Erythroblast (primary cell): Measurements from ENCODE around the gene ZSCAN25.

Experiments
- DNase-seq, 2 experiments: peaks; one replicate each; lab custom pipeline; 2025; lab: John Stamatoyannopoulos, UW
- GATA1 ChIP-seq: IDR thresholded peaks from 2 replicates; pipeline ENCODE4 v1.6.1; 2011; ENCODE audit warnings: low read depth, mild to moderate bottlenecking, control low read depth, low read length, moderate library complexity
- POLR2A ChIP-seq: IDR thresholded peaks from 2 replicates; pipeline ENCODE4 v1.6.1; 2011; ENCODE audit warnings: mild to moderate bottlenecking, low read length

ZSCAN25 gene

DNA sequence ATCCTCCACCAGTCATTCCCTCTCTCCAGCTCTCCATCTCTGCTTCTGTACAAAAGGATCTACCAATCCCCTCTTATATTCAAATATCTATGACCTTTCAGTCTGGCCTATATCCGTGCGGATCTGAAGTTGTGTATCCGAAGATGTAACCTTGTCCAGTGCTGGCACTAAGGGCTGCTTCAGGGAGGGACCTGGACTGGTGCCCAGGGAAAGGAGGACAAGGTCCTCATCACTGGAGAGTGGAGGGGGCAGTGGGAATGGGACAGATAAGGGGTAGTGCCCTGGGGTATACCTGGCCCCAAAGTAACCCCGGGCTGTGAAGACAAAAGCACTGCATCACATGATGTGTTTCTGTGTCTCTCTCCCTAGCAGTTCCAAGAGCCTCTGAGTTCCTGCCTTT lies 16.9 kb upstream of the ZSCAN25 start:
- no peak for TF ChIP-seq GATA1
- TF ChIP-seq POLR2A: no peak
- no peak for DNase-seq

DNA sequence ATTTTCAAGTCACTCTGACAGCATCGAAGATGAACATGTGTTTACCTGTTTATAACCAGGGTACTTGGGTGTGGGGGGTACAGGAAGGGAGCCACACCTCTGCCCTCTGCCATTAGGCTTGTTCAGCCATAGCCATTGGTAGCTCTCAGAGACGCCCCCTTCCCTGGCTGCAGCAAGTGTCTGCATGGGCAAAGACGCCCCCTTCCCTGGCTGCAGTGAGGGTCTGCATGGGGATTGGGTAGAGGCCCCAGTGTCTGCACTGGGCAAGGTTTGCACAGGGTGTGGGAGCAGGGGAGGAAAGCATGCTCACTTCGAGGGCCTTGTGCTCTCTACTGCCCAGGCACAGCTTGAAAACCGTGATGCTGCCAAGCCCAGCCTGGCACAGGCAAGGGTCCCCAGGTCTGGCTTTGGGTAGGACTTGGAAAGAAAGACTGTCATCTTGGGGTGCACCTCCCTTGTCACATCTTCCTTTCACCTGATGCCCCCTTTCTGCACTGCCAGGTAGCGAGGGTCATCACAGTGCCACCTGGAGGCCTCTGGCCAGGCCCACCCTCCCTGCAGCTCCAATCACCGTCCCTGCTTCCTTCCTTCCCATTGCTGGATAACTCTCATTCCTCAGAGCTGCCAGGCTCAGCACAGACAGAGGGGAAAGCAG lies 15.0 kb upstream of the ZSCAN25 start:
- no peak for DNase-seq
- no peak for TF ChIP-seq GATA1
- no peak for TF ChIP-seq POLR2A

DNA sequence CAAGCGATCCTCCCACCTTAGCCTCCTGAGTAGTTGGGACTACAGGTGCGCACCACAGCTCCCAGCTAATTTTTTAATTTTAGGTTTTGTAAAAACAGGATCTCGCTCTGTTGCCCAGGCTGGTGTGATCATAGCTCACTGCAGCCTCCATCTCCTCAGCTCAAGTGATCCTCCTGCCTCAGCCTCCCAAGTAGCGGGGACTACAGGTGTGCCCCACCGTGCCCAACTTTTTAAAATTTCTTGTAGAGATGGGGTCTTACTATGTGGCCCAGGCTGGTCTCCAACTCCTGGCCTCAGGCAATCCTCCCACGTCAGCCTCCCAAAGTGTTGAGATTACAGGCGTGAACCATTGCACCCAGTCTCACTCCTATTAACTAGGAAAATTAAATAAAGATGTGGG lies 11.2 kb upstream of the ZSCAN25 start:
- DNase-seq: no peak
- TF ChIP-seq GATA1: no peak
- no peak for TF ChIP-seq POLR2A

DNA sequence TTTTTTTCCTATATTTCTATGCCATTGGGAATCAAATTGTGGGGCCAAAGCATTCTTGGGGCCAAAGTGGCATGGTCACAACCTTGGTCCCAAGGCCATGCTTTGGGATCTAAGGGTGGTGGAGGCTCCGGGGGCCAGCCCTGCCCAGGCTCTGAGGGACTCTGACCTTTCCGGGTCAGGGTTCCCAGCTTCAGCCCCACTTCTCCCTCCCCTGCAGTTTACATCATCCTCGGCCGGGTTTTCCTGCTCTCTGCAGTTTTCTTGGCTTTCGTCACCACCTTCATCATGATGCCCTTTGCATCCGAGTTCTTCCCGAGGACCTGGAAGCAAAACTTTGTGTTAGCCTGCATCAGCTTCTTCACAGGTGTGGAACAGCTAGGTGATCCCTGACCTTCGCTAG lies 10.2 kb upstream of the ZSCAN25 start:
- no peak for DNase-seq
- TF ChIP-seq GATA1: no peak
- no peak for TF ChIP-seq POLR2A

DNA sequence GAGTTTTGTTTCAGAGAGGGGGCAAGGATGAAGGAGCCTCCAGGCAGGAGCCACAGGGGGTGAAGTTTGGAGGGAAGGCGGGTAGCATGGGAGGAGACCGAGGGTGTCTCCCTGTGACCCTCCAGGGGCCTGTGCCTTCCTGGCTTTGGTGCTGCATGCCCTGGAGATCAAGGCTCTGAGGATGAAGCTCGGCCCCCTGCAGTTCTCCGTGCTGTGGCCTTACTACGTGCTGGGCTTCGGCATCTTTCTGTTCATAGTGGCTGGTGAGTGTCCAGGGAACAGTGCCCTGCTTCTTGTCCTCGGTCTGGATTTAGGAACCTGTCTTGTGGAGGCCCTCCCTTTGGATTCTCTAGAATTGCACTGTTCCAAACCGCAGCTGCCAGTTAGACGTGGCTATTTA lies 9.2 kb upstream of the ZSCAN25 start:
- DNase-seq: no peak
- TF ChIP-seq GATA1 (no peak), POLR2A (no peak)

DNA sequence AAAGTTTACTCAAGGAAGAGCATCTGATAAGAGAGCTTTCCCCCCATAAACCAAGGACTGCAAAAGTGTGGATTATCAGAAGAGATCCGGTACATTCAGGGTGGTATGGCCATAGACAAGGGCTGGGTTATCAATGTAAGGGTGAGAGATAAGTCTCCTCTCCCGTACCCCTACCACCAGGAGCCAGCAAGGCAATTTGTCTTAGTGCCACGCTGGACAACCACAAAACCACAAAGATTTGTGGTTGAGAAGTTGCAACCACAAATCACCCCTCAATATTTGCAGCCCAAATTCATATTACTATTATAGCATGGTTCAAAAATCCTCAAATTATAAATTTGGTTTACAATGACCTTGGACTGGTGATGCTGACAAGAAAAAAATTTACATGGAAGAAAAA lies 2.3 kb upstream of the ZSCAN25 start:
- no peak for TF ChIP-seq POLR2A
- TF ChIP-seq GATA1: no peak
- no peak for DNase-seq

DNA sequence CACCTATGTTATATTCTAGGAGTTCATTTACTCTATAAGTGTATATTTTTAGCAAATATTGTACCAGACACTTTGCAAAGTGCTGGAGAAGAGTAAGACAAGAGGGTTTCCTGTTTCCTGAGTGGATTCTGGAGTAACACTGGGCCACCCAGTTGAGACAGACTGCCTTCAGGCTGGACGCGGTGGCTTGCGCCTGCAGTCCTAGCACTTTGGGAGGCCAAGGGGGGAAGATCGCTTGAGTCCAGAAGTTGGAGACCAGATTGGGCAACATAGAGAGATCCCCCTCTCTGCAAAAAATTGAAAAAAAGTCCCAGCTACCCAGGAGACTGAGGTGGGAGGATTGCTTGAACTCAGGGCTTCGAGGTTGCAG lies 772 bp upstream of the ZSCAN25 start:
- TF ChIP-seq GATA1 (no peak), POLR2A (no peak)
- DNase-seq: no peak

DNA sequence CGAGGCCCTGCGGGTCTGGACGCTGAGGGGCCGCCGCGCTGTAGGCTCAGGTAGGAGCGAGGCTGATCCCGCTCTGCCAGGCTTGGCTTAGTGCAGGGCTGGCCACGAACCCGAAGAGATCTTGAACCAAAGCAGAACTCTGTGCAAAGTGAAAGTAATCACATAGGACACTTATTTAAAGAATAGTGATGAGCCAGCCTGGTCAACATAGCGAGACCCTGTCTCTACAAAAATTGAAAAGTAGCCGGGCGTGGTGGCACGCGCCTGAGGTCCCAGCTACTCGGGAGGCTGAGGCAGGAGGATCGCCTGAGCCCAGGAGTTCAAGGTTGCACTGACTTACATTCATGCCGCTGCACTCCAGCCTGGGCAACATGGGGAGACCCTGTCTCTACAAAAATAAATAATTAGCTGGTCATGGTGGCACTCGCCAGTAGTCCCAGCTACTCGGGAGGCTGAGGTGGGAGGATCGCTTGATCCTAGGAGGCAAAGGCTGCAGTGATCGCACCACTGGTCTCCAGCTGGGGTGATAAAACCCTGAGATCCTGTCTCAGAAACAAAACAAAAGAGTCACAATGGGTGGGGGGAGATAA lies 541 bp downstream of the ZSCAN25 start:
- TF ChIP-seq GATA1 (no peak), POLR2A (no peak)
- no peak for DNase-seq

DNA sequence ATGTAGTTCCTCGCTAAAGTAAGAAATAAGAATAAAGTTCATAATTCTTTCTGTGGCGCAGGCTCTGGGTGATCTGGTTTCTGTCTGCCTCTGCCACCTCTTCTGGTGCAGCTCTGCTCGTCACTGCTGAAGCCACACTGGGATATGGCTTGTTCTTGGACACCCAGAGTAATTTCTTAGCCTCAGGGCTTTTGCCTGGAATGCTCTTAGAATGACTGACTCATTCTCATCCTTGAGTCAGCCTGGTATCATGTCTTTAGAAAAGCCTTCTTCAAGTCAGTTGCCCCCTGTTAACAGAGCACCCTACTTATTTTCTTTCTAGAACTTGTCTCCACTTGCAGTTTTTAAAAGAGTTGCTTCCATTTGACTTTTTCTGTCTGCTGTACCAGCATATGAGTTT lies 2.0 kb downstream of the ZSCAN25 start:
- DNase-seq: no peak

DNA sequence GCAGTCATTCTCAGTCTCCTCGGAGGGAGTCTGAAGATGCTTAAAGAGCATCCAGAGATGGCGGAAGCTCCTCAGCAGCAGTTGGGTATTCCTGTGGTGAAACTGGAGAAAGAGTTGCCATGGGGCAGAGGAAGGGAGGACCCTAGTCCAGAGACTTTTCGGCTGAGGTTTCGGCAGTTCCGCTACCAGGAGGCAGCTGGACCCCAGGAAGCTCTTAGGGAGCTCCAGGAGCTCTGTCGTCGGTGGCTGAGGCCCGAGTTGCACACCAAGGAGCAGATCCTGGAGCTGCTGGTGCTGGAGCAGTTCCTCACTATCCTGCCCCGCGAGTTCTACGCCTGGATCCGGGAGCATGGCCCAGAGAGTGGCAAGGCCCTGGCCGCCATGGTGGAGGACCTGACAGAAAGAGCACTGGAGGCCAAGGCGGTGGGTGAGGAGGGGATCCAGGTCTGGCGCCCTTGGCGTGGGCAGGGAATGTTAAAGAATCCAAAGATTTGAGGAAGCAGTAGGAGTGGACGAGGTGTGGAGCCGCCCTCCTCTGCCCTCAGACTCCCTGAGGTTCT lies 2.9 kb downstream of the ZSCAN25 start:
- no peak for DNase-seq
- TF ChIP-seq POLR2A (no peak), GATA1 (no peak)

More for the DNA sequence above, 2.0 kb downstream of the ZSCAN25 start:
- TF ChIP-seq GATA1: no peak
- TF ChIP-seq POLR2A: no peak

DNA sequence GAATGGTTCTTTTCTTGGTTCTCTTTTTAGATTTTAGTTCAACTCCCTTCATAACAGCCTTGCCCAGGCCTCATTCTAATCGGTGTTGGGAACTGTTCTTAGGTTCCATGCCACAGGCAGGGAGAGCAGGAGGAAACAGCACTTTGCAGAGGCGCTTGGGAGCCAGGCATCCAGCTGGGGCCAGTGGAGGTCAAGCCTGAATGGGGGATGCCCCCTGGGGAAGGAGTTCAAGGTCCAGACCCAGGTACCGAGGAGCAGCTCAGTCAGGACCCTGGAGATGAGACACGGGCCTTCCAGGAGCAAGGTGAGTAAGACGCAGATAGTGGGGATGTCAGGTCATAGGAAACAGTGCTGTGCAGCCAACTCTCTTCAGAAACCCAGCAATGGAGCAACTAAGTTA lies 4.5 kb downstream of the ZSCAN25 start:
- no peak for TF ChIP-seq GATA1
- no peak for TF ChIP-seq POLR2A

DNA sequence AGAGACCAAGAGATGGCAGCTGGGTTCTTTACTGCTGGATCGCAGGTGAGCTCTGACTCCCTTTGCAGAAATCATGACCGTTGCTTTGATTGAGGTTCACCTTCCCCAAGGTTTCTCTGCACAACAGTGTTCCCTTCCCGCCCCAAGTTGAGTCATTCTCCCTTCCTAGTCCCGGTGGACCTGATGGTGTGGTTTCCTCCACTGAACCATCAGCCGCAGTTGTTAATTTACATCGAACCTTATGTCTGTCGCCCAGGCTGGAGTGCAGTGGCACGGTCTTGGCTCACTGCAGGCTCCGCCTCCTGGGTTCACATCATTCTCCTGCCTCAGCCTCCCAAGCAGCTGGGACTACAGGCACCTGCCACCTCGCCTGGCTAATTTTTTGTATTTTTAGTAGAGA lies 5.8 kb downstream of the ZSCAN25 start:
- TF ChIP-seq POLR2A: no peak
- TF ChIP-seq GATA1: no peak
- DNase-seq: no peak

More for the DNA sequence above, 4.5 kb downstream of the ZSCAN25 start:
- no peak for DNase-seq

DNA sequence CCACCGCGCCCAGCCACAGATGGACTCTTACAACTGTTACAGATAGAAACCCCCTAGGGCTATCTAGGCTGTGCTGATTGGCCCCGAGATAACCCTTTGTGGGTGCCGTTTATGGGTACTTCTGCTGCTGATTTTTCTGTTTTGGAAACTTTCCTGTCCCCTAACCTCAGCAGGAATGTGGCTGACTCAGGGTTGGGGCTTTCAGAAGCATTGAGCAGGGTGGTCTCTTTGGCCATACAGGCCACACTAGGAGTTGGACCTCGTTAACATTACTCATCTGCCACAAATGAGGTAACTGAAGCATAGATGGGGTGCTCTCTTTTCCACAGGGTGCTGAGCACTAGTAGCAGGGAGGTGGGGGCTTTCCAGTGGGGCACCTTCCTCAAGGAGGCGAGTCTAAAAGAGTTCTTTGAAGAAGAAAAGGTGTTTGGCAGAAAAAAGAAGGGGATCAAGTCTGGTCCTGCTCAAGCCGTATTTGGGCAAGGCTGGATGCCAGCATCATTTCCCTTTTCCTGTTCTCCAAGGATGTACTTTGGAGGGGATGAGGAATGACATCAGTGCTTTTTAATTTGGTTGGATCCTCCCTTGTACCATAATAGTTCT lies 6.4 kb downstream of the ZSCAN25 start:
- DNase-seq: peak in 1 of 2 experiments; percentile 8
- TF ChIP-seq POLR2A: no peak

DNA sequence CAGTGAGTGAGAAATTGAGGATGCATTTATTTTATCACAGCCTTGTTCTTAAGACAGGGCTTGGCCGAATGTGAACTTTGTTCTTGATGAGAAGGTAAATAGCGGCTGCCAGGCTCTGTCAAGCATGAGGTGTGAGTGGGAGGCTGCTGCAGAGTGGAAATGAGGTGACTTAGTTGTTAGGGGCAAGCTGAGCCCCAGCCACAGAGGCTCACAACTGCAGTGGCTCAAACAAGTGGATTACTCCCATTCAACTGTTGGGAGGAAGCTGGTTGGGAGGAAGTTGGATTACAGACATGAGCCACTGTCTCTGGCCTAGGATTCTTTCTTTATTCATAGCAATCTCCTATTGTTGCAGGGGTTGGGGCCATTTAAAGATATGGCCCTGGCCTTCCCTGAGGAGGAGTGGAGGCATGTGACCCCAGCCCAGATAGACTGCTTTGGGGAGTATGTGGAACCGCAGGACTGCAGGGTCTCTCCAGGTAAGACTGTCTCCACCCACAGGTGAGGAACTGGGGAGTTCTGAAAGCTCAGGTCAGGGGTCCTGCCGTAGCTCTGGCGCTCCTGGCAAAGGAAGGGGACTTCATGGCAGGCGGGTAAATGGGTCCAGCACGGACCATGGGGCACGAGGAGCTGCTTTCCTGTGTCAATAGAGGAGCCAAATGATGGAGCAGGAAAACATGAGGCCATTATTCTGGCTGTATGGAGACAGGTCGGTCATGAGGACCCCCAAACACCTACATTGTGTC lies 7.1 kb downstream of the ZSCAN25 start:
- no peak for TF ChIP-seq GATA1
- TF ChIP-seq POLR2A: no peak
- no peak for DNase-seq
